DMS79 treated with DMSO at 0.1 percent for 48 hours (cell line): ENCODE data around the gene IQGAP3.

ENCODE experiments used
- DNase-seq: peaks from one replicate; lab custom pipeline; 2025; lab: John Stamatoyannopoulos, UW

Gene IQGAP3

GRCh38 chr1:156543066-156543465 is 29.3 kb downstream of the IQGAP3 start:
- no peak for DNase-seq

- DNase-seq, result no peak
Observed at GRCh38 chr1:156540955-156541354, 31.4 kb downstream of the IQGAP3 start.

GRCh38 chr1:156539818-156540355 is 32.5 kb downstream of the IQGAP3 start:
- DNase-seq, result no peak

GRCh38 chr1:156538711-156539440 is 33.5 kb downstream of the IQGAP3 start:
- DNase-seq, result no peak

- DNase-seq, result no peak
Observed at GRCh38 chr1:156537027-156537426, 35.3 kb downstream of the IQGAP3 start.

DNA sequence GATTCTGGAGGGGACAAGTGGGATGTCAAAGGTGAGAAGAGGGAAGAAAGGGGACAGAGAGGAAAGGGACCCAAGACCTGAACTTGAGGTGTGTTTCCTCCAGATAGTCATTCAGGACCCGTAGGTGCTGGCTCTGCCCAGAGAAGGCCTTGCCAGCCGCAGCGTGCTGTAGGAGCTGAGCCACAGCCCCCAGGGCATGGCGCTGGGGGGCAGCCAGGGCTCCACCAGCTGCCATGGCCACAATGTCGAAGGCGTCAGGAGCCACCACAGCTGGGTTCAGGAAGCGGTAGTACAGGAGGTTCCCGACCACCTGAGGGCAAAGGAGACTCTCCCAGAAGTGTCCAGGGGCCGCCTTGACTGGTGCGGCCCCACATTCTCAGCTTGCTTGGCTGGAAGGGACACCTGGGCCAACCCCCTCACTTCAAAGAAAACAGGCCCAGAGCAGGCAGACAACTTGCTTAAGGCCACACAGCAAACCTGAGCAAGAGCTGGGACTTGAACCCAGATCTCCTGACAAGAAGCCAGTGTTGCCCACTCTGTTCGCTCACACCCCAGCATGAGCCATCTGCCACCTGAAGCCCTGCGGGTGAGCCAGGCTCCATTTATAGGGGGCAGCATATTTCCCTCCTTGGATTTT is 37.8 kb downstream of the IQGAP3 start:
- no peak for DNase-seq

- DNase-seq, result no peak
Observed at GRCh38 chr1:156533568-156534220, 38.7 kb downstream of the IQGAP3 start.

DNA sequence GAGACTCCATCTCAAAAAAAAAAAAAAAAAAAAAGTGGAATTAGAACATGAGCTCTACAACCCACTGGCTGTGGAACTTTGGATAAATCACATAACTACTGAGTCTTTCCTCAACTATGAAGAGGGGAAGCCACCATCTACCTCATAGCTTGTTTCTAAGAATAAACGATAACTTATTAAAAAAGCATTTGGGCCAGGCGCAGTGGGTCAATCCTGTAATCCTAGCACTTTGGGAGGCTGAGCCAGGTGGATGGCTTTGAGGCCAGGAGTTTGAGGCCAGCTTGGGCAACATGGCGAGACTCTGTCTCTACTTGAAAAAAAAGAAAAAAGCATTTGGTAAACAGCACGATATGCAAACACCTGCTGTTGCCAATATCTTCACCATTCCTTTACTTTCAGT is 40.0 kb downstream of the IQGAP3 start:
- no peak for DNase-seq

- no peak for DNase-seq
Observed at GRCh38 chr1:156530006-156530405, 42.4 kb downstream of the IQGAP3 start.

DNA sequence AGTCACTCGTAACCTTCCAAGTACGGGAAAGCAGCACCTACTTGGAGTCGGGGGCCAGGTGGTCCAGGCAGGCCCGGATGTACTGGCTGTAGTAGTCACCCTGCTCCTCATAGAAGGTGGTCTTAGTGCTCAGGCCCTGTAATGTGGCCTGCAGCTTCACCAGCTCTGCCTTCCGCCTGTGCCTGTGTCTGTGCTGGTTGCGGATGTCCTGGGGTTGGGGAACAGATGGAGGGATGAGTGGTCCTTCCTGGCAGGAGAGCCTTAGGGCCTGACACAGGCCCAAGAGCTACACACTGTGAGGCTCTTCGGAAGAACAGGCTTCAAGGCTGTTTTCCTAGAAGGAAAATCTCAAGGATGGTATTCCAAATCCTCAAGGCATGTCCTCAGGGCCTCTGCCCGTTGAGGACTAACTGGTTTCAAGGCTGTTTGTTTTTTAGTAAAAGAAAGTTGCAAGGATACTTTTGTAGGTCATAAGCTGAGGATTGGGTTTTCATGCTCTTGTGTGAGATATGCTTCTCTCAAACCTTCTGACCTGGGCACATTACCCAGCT is 43.4 kb downstream of the IQGAP3 start:
- no peak for DNase-seq

GRCh38 chr1:156528231-156528630 is 44.1 kb downstream of the IQGAP3 start:
- DNase-seq, result no peak

- no peak for DNase-seq
Observed at GRCh38 chr1:156527584-156527983, 44.8 kb downstream of the IQGAP3 start.

DNA sequence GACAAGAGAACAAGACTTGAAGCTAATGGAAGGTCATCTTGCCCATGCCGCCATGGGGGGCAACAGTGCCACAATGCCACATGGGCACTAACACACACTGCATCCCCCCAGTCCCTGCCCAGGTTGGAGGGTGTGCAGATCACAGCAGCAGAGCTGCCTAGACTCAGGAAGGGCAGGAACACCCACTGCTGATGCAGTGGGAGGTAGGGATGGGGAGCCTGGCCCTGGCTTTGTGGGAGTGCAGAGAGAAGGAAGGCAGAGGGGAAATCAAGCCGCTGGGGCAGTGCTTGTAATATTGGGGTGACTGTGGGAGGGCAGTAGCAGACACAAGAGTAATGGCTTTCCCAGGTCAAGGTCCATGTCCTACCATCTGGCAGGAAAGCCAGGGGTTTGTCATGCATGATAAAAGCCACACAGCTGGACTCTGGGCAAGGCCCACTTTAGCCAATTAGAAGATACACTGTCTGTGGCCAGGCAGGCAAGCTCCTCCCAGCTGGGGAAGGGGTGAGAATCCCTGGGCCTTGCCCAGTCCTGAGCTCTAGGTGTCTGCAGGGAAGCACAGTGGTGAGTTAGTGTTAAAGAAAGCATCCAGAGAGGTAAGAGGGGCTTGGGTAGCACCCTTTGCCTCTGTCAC is 46.4 kb downstream of the IQGAP3 start:
- DNase-seq, result no peak

DNA sequence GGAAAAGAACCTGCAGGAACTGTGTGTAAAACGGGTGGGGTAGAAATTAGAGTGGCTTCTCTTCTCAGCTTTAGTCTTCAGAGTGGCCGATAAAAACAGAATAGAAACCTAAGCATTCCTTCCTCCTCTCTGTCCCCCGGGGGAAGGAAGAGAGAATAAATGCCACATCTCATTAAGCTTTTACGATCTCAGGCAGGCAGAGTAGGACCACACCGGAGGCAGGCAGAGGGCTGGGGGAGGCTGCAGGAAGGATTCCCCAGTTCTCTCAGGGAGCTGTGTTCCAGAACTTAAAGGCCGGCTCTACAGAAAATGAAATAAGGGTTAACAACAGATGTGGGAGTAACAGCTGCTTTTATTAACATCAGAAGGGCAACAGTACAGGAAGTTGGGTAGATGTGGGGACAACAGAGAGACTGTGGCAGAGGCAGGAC is 47.3 kb downstream of the IQGAP3 start:
- DNase-seq, result no peak

DNA sequence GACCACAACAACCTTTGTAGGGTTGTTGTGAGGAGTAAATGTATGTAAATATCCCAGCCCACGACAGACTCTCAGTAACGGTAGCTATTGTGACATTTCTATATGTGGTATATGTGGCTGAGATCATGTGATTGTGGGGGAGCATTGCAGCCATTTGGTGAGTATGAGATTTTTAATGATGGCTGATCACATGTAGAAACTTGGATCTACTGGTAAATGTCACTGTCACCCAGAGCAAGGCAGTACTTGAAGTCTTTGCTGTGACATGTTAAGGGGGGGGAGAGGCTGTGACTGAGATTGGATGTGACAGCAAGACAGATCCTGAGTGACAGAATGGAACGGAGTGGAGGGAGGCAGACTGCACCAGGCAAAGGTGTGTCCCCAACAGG is 47.9 kb downstream of the IQGAP3 start:
- no peak for DNase-seq

- DNase-seq, result no peak
Observed at GRCh38 chr1:156523801-156524480, 48.4 kb downstream of the IQGAP3 start.

- no peak for DNase-seq
Observed at GRCh38 chr1:156522443-156522970, 49.9 kb downstream of the IQGAP3 start.

GRCh38 chr1:156517748-156518147 is 54.6 kb downstream of the IQGAP3 start:
- no peak for DNase-seq

- DNase-seq, result no peak
Observed at GRCh38 chr1:156516821-156517220, 55.5 kb downstream of the IQGAP3 start.

GRCh38 chr1:156515956-156516355 is 56.4 kb downstream of the IQGAP3 start:
- no peak for DNase-seq

- no peak for DNase-seq
Observed at GRCh38 chr1:156513185-156513584, 59.2 kb downstream of the IQGAP3 start.
